Measurements from ENCODE around the gene NTHL1. TPM values are rescaled to one million over a fixed set of nuclear protein-coding genes. Genes with fewer than 3 reads are reported as not detected.
A peak's percentile ranks its signal among the peaks of the same experiment; 100 is the strongest.

The NTHL1 gene
- total and polyA plus RNA-seq, 2 of the 13 experiments (the other 11 are each of a cell fraction or from before 2014, with no cell fraction given), result 47.5 to 64.9 TPM

DNA sequence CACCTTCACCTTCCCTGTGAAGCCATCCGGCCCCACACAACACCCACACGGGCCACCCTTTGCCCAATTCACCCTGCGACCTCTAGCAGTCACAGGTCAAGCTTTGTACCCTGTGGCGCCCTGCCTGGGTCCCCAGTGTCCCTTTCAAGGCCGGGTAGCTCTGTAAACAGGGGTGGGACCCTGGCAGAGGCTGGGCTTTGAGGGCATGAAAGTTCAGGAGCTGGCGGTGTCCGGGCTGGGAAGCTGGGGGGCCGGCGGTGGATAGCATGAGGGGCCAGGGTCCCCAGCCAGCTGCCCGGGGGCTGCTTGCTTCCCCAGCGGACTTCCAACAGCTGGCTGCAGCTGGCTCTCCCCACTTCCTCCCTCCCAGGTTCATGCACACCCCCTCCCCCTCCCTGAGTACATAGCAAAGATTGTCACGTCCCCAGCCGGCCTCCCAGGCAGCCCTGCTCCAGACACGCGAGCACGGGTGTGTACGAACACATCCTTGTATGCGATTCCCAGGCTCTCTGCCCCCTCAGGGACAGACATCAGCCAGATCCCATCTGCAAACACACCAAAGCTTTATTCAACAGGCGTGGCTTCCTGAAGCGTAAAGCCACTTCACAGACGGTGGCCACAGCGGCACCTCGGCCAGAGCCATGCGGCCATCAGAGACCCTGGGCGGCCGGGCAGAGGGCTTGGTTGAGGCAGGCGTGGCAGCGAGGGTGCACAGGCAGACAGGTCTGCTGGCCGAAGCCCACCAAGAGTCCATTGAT, 8.2 kb downstream of the NTHL1 start (continued):
- TF ChIP-seq, protein P1, sequence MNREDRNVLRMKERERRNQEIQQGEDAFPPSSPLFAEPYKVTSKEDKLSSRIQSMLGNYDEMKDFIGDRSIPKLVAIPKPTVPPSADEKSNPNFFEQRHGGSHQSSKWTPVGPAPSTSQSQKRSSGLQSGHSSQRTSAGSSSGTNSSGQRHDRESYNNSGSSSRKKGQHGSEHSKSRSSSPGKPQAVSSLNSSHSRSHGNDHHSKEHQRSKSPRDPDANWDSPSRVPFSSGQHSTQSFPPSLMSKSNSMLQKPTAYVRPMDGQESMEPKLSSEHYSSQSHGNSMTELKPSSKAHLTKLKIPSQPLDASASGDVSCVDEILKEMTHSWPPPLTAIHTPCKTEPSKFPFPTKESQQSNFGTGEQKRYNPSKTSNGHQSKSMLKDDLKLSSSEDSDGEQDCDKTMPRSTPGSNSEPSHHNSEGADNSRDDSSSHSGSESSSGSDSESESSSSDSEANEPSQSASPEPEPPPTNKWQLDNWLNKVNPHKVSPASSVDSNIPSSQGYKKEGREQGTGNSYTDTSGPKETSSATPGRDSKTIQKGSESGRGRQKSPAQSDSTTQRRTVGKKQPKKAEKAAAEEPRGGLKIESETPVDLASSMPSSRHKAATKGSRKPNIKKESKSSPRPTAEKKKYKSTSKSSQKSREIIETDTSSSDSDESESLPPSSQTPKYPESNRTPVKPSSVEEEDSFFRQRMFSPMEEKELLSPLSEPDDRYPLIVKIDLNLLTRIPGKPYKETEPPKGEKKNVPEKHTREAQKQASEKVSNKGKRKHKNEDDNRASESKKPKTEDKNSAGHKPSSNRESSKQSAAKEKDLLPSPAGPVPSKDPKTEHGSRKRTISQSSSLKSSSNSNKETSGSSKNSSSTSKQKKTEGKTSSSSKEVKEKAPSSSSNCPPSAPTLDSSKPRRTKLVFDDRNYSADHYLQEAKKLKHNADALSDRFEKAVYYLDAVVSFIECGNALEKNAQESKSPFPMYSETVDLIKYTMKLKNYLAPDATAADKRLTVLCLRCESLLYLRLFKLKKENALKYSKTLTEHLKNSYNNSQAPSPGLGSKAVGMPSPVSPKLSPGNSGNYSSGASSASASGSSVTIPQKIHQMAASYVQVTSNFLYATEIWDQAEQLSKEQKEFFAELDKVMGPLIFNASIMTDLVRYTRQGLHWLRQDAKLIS (CRISPR knock-in tag; IDR thresholded peaks at IDR 0.05), result no peak
- TF ChIP-seq CENPT (CRISPR knock-in tag; IDR thresholded peaks at IDR 0.05; ENCODE audit: low read depth) (no peak; the same call in 1 of the 2 replicates), KMT2A (CRISPR knock-in tag; IDR thresholded peaks at IDR 0.05) (peak; percentile 8; the same call in 1 of the 2 replicates), SP5 (CRISPR knock-in tag; IDR thresholded peaks at IDR 0.05; ENCODE audit: borderline replicate concordance, low read depth) (peak; percentile 70), MEF2D (CRISPR knock-in tag; IDR thresholded peaks at IDR 0.05) (peak; percentile 36; the same call in 1 of the 2 replicates), ZNF891 (CRISPR knock-in tag; IDR thresholded peaks at IDR 0.05) (no peak; the same call in 1 of the 2 replicates), TAF1 (CRISPR knock-in tag; IDR thresholded peaks at IDR 0.05) (no peak), ZNF841 (CRISPR knock-in tag; IDR thresholded peaks at IDR 0.05; ENCODE audit: borderline replicate concordance) (no peak), HOXA5 (CRISPR knock-in tag; IDR thresholded peaks at IDR 0.05) (no peak), SAFB2 (CRISPR knock-in tag; IDR thresholded peaks at IDR 0.05; ENCODE audit: borderline replicate concordance, low read depth) (no peak; the same call in none of the 2 replicates), YEATS2 (CRISPR knock-in tag; IDR thresholded peaks at IDR 0.05; ENCODE audit: borderline replicate concordance) (peak; percentile 63; the same call in 1 of the 2 replicates), EHMT2 (IDR thresholded peaks at IDR 0.05; ENCODE audit: borderline replicate concordance, low read depth, low read length) (no peak), SRY (CRISPR knock-in tag; IDR thresholded peaks at IDR 0.05) (no peak), CREBL2 (CRISPR knock-in tag; IDR thresholded peaks at IDR 0.05; ENCODE audit: borderline replicate concordance) (no peak), ARID2 (CRISPR knock-in tag; IDR thresholded peaks at IDR 0.05; ENCODE audit: borderline replicate concordance) (peak; percentile 88; the same call in 1 of the 2 replicates), MEIS1 (CRISPR knock-in tag; IDR thresholded peaks at IDR 0.05; ENCODE audit: borderline replicate concordance) (0 out of 2 replicates have a peak, but pooled peaks have one; percentile 18), GTF2F1 (IDR thresholded peaks at IDR 0.05; ENCODE audit: low read length) (no peak), GMEB1 (CRISPR knock-in tag; IDR thresholded peaks at IDR 0.05; ENCODE audit: borderline replicate concordance) (peak; percentile 50; the same call in 1 of the 2 replicates), NFKB2 (CRISPR knock-in tag; IDR thresholded peaks at IDR 0.05; ENCODE audit: borderline replicate concordance) (no peak; the same call in 1 of the 2 replicates), GATAD2A (CRISPR knock-in tag; IDR thresholded peaks at IDR 0.05) (peak; percentile 89), ZBTB44 (CRISPR knock-in tag; IDR thresholded peaks at IDR 0.05) (no peak), PHB2 (IDR thresholded peaks at IDR 0.05; ENCODE audit: partially characterized antibody) (no peak)
